PC-3 (cell line): ENCODE measurements around the gene HERC5. TPM values are rescaled to one million over a fixed set of nuclear protein-coding genes. Genes with fewer than 3 reads are reported as not detected.

ENCODE experiments used
- ATAC-seq: fragments of 200-7000 bp; cut with Tn5 transposase; 2 replicates; pipeline ENCODE4 v1.9.1; 2020; ENCODE audit warnings: mild to moderate bottlenecking, moderate library complexity
- BruUV-seq: library from RNA; stranded (reverse); fragments of 400-500 nt; replicated peaks from 2 replicates; lab custom pipeline; 2021; lab: Mats Ljungman, UMichigan
- CTCF ChIA-PET: fragments of 300-600 bp; sonication (Branson Sonifier 250); formaldehyde crosslinking; loops from one replicate; lab custom pipeline; 2022; ENCODE audit warnings: antibody characterized with exemption; lab: Charles Lee
- POLR2A ChIA-PET: fragments of 300-600 bp; sonication (Branson Sonifier 250); formaldehyde crosslinking; loops from one replicate; lab custom pipeline; 2022; ENCODE audit warnings: antibody characterized with exemption; ENCODE audit not compliant: unreplicated experiment; lab: Charles Lee
- DNase-seq: peaks from one replicate; pipeline ENCODE4 v3.0.0-alpha.2; 2015
- H2AFZ ChIP-seq: fragments of 300-600 bp; sonication (generic); 2 replicates; pipeline ENCODE4 v1.6.0; 2016; ENCODE audit warnings: antibody characterized with exemption, low read length
- H3F3A ChIP-seq: fragments of 300-600 bp; sonication (generic); one replicate; pipeline ENCODE4 v1.6.0; 2017; ENCODE audit warnings: antibody characterized with exemption, low read length, control low read depth, mild to moderate bottlenecking; ENCODE audit not compliant: unreplicated experiment
- H3K27ac ChIP-seq: fragments of 300-600 bp; sonication (generic); 2 replicates; pipeline ENCODE4 v1.5.1; 2016; ENCODE audit warnings: mild to moderate bottlenecking, low read length
- H3K27me3 ChIP-seq: fragments of 300-600 bp; sonication (generic); 2 replicates; pipeline ENCODE4 v1.6.1; 2016; ENCODE audit warnings: low read length, mixed read lengths
- H3K36me3 ChIP-seq: fragments of 300-600 bp; sonication (generic); 2 replicates; pipeline ENCODE4 v1.6.1; 2016; ENCODE audit warnings: low read depth, mixed run types, low read length, mixed read lengths
- H3K4me1 ChIP-seq: fragments of 300-600 bp; sonication (generic); 2 replicates; pipeline ENCODE4 v1.5.1; 2016; ENCODE audit warnings: low read length; ENCODE audit not compliant: insufficient read depth
- H3K4me2 ChIP-seq: fragments of 300-600 bp; sonication (generic); 2 replicates; pipeline ENCODE4 v1.6.0; 2016; ENCODE audit warnings: low read length
- H3K4me3 ChIP-seq: fragments of 300-600 bp; sonication (generic); 2 replicates; pipeline ENCODE4 v1.5.1; 2016; ENCODE audit warnings: mild to moderate bottlenecking, low read length, mixed read lengths
- H3K79me2 ChIP-seq: fragments of 300-600 bp; sonication (generic); 2 replicates; pipeline ENCODE4 v1.6.1; 2017; ENCODE audit warnings: low read length, mixed read lengths
- H3K9ac ChIP-seq: fragments of 300-600 bp; sonication (generic); 2 replicates; pipeline ENCODE4 v1.6.0; 2016; ENCODE audit warnings: mild to moderate bottlenecking, low read length
- H3K9me2 ChIP-seq: fragments of 300-600 bp; sonication (generic); replicated peaks from 2 replicates; pipeline ENCODE4 v1.6.1; 2016; ENCODE audit warnings: mixed run types, low read length, mixed read lengths
- H3K9me3 ChIP-seq: fragments of 300-600 bp; sonication (generic); 2 replicates; pipeline ENCODE4 v1.6.1; 2016; ENCODE audit warnings: low read length, mixed read lengths
- H4K20me1 ChIP-seq: fragments of 300-600 bp; sonication (generic); 2 replicates; pipeline ENCODE4 v1.6.1; 2016; ENCODE audit warnings: low read length, mixed read lengths
- EZH2 ChIP-seq: fragments of 300-600 bp; sonication (generic); IDR thresholded peaks from one replicate; pipeline ENCODE4 v1.6.1; 2017; ENCODE audit warnings: antibody characterized with exemption, mild to moderate bottlenecking, low read length; ENCODE audit not compliant: unreplicated experiment
- EZH2phosphoT487 ChIP-seq: fragments of 300-600 bp; sonication (generic); IDR thresholded peaks from 2 replicates; pipeline ENCODE4 v1.6.1; 2018; ENCODE audit warnings: mild to moderate bottlenecking, antibody characterized with exemption, low read length, borderline replicate concordance
- intact Hi-C: fragments of 100-400 bp; cut with micrococcal nuclease; formaldehyde crosslinking; loops from 2 replicates; pipeline ENCODE4 v1.9.0; 2023
- total RNA-seq: library from RNA; depleted of rRNA; stranded (reverse); fragments of >200 nt; gene quantifications from 2 replicates; pipeline ENCODE4 v1.2.3, GENCODE V29; 2014
- TF ChIP-seq, protein P1 (sequence below): fragments of 300-600 bp; sonication (generic); conservative IDR thresholded peaks from 2 replicates; pipeline ENCODE4 v1.5.1; 2017; ENCODE audit warnings: antibody characterized with exemption, low read depth, mild to moderate bottlenecking, low read length

The HERC5 gene
- total RNA-seq, 1 experiment from 2014 or later = 2.6 TPM

GRCh38 chr4:88467392-88467791, 10.5 kb downstream of the HERC5 start:
- Histone ChIP-seq H3K27me3 (no peaks in the 10 kb centered on the region), H3K36me3 (no peaks in the 10 kb centered on the region), H3K4me1 (no peaks in the 10 kb centered on the region), H3K9me2 (no peaks in the 10 kb centered on the region), H3K79me2 (no peaks in the 10 kb centered on the region), H3K27ac (no peak overlapping the region), H2AFZ (no peak overlapping the region), H3K4me2 (no peak overlapping the region), H4K20me1 (no peaks in the 10 kb centered on the region), H3K9me3 (no peaks in the 10 kb centered on the region), H3K4me3 (no peak overlapping the region), H3F3A (no peaks in the 10 kb centered on the region), H3K9ac (no peak overlapping the region)
- intact Hi-C loops = no loop called here
- no peak for DNase-seq
- POLR2A ChIA-PET = no interaction called here
- TF ChIP-seq EZH2 (no peak), EZH2phosphoT487 (no peak)
- TF ChIP-seq, protein P1, sequence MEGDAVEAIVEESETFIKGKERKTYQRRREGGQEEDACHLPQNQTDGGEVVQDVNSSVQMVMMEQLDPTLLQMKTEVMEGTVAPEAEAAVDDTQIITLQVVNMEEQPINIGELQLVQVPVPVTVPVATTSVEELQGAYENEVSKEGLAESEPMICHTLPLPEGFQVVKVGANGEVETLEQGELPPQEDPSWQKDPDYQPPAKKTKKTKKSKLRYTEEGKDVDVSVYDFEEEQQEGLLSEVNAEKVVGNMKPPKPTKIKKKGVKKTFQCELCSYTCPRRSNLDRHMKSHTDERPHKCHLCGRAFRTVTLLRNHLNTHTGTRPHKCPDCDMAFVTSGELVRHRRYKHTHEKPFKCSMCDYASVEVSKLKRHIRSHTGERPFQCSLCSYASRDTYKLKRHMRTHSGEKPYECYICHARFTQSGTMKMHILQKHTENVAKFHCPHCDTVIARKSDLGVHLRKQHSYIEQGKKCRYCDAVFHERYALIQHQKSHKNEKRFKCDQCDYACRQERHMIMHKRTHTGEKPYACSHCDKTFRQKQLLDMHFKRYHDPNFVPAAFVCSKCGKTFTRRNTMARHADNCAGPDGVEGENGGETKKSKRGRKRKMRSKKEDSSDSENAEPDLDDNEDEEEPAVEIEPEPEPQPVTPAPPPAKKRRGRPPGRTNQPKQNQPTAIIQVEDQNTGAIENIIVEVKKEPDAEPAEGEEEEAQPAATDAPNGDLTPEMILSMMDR = no peak
- BruUV-seq = no TSS peak
- CTCF ChIA-PET = no interaction called here
- ATAC-seq = no peak

DNA sequence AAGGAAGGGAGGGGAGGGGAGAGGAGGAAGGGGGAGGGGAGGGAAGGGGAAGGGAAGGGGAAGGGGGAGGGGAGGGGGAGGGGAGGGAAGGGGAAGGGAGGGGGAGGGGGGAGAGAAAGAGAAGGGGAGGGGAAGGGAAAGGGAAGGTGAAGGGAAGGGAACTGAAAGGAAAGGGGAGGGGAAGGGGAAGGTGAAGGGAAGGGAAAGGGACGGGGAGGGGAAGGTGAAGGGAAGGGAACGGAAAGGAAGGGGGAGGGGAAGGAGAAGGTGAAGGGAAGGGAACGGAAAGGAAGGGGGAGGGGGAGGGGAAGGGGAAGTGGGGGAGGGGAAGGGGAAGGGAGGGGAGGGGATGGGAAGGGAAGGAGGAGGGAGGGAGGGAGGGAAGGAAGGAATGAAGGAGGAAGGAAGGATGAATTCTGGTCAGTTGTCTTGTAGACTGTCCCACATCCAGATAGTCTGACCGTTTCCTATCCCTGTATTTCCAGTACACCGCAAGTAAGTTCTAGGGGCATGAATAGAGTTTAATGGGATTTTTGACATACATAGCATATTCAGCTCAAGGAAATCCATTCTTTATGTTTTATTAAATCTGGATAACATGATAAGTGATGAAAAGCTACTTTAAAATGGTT, 20.4 kb downstream of the HERC5 start:
- intact Hi-C loops = no loop called here
- H3K9me3 ChIP-seq = no peaks in the 10 kb centered on the region
- H3K4me2 ChIP-seq = no peak overlapping the region
- ChIA-PET POLR2A (no interaction called here), CTCF (no interaction called here)
- H3K4me1 ChIP-seq = no peaks in the 10 kb centered on the region
- ATAC-seq = no peak
- H3K79me2 ChIP-seq = no peaks in the 10 kb centered on the region
- no peaks in the 10 kb centered on the region for H3F3A ChIP-seq
- no peaks in the 10 kb centered on the region for H3K9me2 ChIP-seq
- no TSS peak for BruUV-seq
- no peaks in the 10 kb centered on the region for H4K20me1 ChIP-seq
- no peaks in the 10 kb centered on the region for H3K36me3 ChIP-seq
- no peak overlapping the region for H3K27ac ChIP-seq
- DNase-seq = no peak
- TF ChIP-seq EZH2phosphoT487 (no peak), EZH2 (no peak)
- TF ChIP-seq, protein P1 = no peak
- H3K27me3 ChIP-seq = no peaks in the 10 kb centered on the region
- H3K4me3 ChIP-seq = no peak overlapping the region
- H2AFZ ChIP-seq = no peak overlapping the region
- no peak overlapping the region for H3K9ac ChIP-seq

DNA sequence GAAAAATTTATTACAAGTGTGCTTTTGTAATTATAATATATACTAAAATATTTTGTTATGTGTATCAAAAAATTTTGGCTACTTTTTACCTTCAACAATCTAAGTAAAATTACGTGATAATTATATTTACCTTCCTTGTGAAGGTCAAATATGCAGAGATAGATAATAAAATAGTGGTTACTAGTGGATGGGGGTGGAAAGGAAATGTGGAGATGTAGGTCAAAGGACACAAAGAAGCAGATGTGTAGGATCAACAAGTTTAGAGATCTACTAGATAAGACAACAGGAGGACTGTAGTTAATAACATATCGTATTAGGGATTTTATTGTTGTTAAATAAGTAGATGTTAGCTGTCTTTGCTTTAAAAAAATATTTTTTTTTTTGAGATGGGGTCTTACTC, 21.3 kb downstream of the HERC5 start:
- no peak for DNase-seq
- no peak overlapping the region for H3K4me3 ChIP-seq
- no peak for ATAC-seq
- no peaks in the 10 kb centered on the region for H3K9me3 ChIP-seq
- intact Hi-C loops = no loop called here
- H3K36me3 ChIP-seq = no peaks in the 10 kb centered on the region
- H4K20me1 ChIP-seq = no peaks in the 10 kb centered on the region
- ChIA-PET CTCF (no interaction called here), POLR2A (no interaction called here)
- H3K27ac ChIP-seq = no peak overlapping the region
- H3K9ac ChIP-seq = no peak overlapping the region
- H3K4me1 ChIP-seq = no peaks in the 10 kb centered on the region
- no peaks in the 10 kb centered on the region for H3K27me3 ChIP-seq
- no peaks in the 10 kb centered on the region for H3F3A ChIP-seq
- H3K4me2 ChIP-seq = no peak overlapping the region
- H2AFZ ChIP-seq = no peak overlapping the region
- BruUV-seq = no TSS peak
- no peaks in the 10 kb centered on the region for H3K79me2 ChIP-seq
- TF ChIP-seq, protein P1 = no peak
- TF ChIP-seq EZH2phosphoT487 = no peak
- TF ChIP-seq EZH2 = no peak
- no peaks in the 10 kb centered on the region for H3K9me2 ChIP-seq
